Stimulated activated CD4-positive, alpha-beta T cell treated with anti-CD3 and anti-CD28 coated beads, Interleukin-1b, Interleukin-23, amount 100 ng/mL, for 48 hours (primary cell): Measurements from ENCODE around the gene BRD3OS.

ENCODE experiments used
- DNase-seq: peaks from one replicate; pipeline ENCODE4 v3.0.0-alpha.2; 2020

Gene BRD3OS

GRCh38 chr9:133989625-133990365, 35.5 kb upstream of the BRD3OS start:
- no peak for DNase-seq

- DNase-seq: no peak
Observed at GRCh38 chr9:133990366-133991213, 34.7 kb upstream of the BRD3OS start.

GRCh38 chr9:133991214-133991921, 33.9 kb upstream of the BRD3OS start:
- DNase-seq: no peak

- DNase-seq: peak; percentile 16
Observed at GRCh38 chr9:133991964-133992779, 33.1 kb upstream of the BRD3OS start, which contains the start of gene VAV2. TSS of gene VAV2 (minus strand) at chr9:133992324. CDS start at chr9:133992278, 46 bp downstream.

- peak; percentile 58 for DNase-seq
Observed at GRCh38 chr9:133992780-133993634, 32.3 kb upstream of the BRD3OS start.

GRCh38 chr9:133993635-133994253, 31.5 kb upstream of the BRD3OS start:
- no peak for DNase-seq

GRCh38 chr9:133994353-133995011, 30.8 kb upstream of the BRD3OS start:
- peak; percentile 68 for DNase-seq

- DNase-seq: no peak
Observed at GRCh38 chr9:133995012-133995896, 30.0 kb upstream of the BRD3OS start.

- DNase-seq: no peak
Observed at GRCh38 chr9:133996531-133997520, 28.5 kb upstream of the BRD3OS start.

- DNase-seq: no peak
Observed at GRCh38 chr9:133997584-133997983, 27.7 kb upstream of the BRD3OS start.

GRCh38 chr9:133998915-133999595, 26.2 kb upstream of the BRD3OS start:
- DNase-seq: no peak

GRCh38 chr9:133999851-134000265, 25.4 kb upstream of the BRD3OS start:
- no peak for DNase-seq

- no peak for DNase-seq
Observed at GRCh38 chr9:134002796-134003195, 22.5 kb upstream of the BRD3OS start.

- no peak for DNase-seq
Observed at GRCh38 chr9:134003237-134003636, 22.0 kb upstream of the BRD3OS start.

- no peak for DNase-seq
Observed at GRCh38 chr9:134004131-134004873, 21.0 kb upstream of the BRD3OS start.

GRCh38 chr9:134004881-134005280, 20.4 kb upstream of the BRD3OS start:
- DNase-seq: no peak

GRCh38 chr9:134005381-134005780, 19.9 kb upstream of the BRD3OS start:
- no peak for DNase-seq
